ENCODE results near the gene SH2D1B. TPM values are rescaled to one million over a fixed set of nuclear protein-coding genes. Genes with fewer than 3 reads are reported as not detected.

The SH2D1B gene
- total and polyA plus RNA-seq, 4 donors = 0.17 to 0.84 (median 0.30) TPM

- DNase-seq (ENCODE audit: low spot score) = no peak
- no peaks in the 10 kb centered on the region for H3K36me3 ChIP-seq (ENCODE audit: control insufficient read depth in 4 of 4, insufficient read depth in 3 of 4, low read depth in 1 of 4, low read length in 3 of 4)
- H3K9me3 ChIP-seq (ENCODE audit: control insufficient read depth in 4 of 4, low read length in 3 of 4) = no peaks in the 10 kb centered on the region
- H3K4me1 ChIP-seq (ENCODE audit: control insufficient read depth in 4 of 4, insufficient read depth in 4 of 4, low read length in 3 of 4) = no peaks in the 10 kb centered on the region
- 82% methylated on average over 8 of the region's 8 CpGs for WGBS
- TF ChIP-seq CTCF (IDR thresholded peaks at IDR 0.05; ENCODE audit: low read depth, low read length, missing input control) (no peak), SP1 (IDR thresholded peaks at IDR 0.05) (no peak), JUND (IDR thresholded peaks at IDR 0.05) (no peak), YY1 (IDR thresholded peaks at IDR 0.05) (no peak), GABPA (IDR thresholded peaks at IDR 0.05 in 1 of 2, conservative IDR thresholded peaks at IDR 0.05 in 1 of 2) (no peak), FOXA2 (IDR thresholded peaks at IDR 0.05) (no peak), FOXA1 (IDR thresholded peaks at IDR 0.05) (no peak), HNF4A (conservative IDR thresholded peaks at IDR 0.05) (no peak), EGR1 (IDR thresholded peaks at IDR 0.05; ENCODE audit: low read depth in 2 of 2) (no peak)
- TF ChIP-seq, protein P1, sequence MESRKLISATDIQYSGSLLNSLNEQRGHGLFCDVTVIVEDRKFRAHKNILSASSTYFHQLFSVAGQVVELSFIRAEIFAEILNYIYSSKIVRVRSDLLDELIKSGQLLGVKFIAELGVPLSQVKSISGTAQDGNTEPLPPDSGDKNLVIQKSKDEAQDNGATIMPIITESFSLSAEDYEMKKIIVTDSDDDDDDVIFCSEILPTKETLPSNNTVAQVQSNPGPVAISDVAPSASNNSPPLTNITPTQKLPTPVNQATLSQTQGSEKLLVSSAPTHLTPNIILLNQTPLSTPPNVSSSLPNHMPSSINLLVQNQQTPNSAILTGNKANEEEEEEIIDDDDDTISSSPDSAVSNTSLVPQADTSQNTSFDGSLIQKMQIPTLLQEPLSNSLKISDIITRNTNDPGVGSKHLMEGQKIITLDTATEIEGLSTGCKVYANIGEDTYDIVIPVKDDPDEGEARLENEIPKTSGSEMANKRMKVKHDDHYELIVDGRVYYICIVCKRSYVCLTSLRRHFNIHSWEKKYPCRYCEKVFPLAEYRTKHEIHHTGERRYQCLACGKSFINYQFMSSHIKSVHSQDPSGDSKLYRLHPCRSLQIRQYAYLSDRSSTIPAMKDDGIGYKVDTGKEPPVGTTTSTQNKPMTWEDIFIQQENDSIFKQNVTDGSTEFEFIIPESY (IDR thresholded peaks at IDR 0.05) = no peak
- TF ChIP-seq, protein P2, sequence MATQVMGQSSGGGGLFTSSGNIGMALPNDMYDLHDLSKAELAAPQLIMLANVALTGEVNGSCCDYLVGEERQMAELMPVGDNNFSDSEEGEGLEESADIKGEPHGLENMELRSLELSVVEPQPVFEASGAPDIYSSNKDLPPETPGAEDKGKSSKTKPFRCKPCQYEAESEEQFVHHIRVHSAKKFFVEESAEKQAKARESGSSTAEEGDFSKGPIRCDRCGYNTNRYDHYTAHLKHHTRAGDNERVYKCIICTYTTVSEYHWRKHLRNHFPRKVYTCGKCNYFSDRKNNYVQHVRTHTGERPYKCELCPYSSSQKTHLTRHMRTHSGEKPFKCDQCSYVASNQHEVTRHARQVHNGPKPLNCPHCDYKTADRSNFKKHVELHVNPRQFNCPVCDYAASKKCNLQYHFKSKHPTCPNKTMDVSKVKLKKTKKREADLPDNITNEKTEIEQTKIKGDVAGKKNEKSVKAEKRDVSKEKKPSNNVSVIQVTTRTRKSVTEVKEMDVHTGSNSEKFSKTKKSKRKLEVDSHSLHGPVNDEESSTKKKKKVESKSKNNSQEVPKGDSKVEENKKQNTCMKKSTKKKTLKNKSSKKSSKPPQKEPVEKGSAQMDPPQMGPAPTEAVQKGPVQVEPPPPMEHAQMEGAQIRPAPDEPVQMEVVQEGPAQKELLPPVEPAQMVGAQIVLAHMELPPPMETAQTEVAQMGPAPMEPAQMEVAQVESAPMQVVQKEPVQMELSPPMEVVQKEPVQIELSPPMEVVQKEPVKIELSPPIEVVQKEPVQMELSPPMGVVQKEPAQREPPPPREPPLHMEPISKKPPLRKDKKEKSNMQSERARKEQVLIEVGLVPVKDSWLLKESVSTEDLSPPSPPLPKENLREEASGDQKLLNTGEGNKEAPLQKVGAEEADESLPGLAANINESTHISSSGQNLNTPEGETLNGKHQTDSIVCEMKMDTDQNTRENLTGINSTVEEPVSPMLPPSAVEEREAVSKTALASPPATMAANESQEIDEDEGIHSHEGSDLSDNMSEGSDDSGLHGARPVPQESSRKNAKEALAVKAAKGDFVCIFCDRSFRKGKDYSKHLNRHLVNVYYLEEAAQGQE (IDR thresholded peaks at IDR 0.05) = no peak
- TF ChIP-seq, protein P3, sequence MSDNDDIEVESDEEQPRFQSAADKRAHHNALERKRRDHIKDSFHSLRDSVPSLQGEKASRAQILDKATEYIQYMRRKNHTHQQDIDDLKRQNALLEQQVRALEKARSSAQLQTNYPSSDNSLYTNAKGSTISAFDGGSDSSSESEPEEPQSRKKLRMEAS (IDR thresholded peaks at IDR 0.05) = no peak
- TF ChIP-seq, protein P4, sequence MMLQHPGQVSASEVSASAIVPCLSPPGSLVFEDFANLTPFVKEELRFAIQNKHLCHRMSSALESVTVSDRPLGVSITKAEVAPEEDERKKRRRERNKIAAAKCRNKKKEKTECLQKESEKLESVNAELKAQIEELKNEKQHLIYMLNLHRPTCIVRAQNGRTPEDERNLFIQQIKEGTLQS (IDR thresholded peaks at IDR 0.05) = no peak
- no peak overlapping the region for H3K9ac ChIP-seq (ENCODE audit: low read depth in 1 of 2, low read length in 2 of 2)
- no peak overlapping the region for H3K4me3 ChIP-seq (ENCODE audit: low read depth in 1 of 3, low read length in 3 of 3)
- peaks cover 0 to 2% (median 0%) of the 10 kb centered on the region in 4 donors for H3K27me3 ChIP-seq (ENCODE audit: control insufficient read depth in 4 of 4, insufficient read depth in 4 of 4, low read length in 3 of 4)
- no peak overlapping the region for H3K27ac ChIP-seq (ENCODE audit: low read depth in 1 of 2, low read length in 2 of 2)
Measured at GRCh38 chr1:162398999-162399580, 12.8 kb downstream of the SH2D1B start.

DNA sequence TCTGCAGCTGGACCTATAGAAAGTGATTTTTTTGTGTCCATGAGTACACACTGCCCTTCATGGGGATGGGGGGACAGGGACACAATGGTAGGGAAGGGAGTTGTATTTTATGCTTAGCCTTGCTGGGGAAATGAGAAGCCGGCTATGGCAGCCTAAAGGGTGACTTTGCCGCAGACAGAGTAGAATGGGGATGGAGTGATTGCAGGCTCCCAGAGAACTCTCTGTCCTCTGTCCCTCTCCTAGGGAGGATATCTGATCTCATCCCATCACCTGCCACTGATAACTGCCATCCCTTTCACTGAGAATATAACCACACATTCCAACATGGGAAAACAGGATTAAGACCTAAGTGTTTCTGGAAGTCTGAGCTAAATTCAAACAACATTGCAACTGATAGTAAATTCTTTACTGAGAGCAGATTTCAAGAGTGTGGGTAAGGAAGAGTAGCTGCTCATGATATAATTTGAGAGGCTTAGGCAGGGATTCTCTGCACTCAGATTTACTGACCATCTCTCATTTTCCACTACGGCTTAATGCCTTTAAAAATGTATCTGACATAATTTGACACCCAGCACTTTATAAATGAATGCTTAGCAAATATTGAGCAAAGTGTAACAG lies 13.9 kb downstream of the SH2D1B start:
- peaks cover 0 to 2% (median 0%) of the 10 kb centered on the region in 4 donors for H3K27me3 ChIP-seq (ENCODE audit: control insufficient read depth in 4 of 4, insufficient read depth in 4 of 4, low read length in 3 of 4)
- TF ChIP-seq, protein P1 (IDR thresholded peaks at IDR 0.05) = no peak
- TF ChIP-seq TAF1 (conservative IDR thresholded peaks at IDR 0.05) = no peak
- TF ChIP-seq, protein P2 (IDR thresholded peaks at IDR 0.05) = no peak

More for the DNA sequence above, 13.9 kb downstream of the SH2D1B start:
- WGBS = 62% methylated on average over 3 of the region's 3 CpGs
- no peaks in the 10 kb centered on the region for H3K36me3 ChIP-seq (ENCODE audit: control insufficient read depth in 4 of 4, insufficient read depth in 3 of 4, low read depth in 1 of 4, low read length in 3 of 4)
- no peak for DNase-seq (ENCODE audit: low spot score)
- no peaks in the 10 kb centered on the region for H3K9me3 ChIP-seq (ENCODE audit: control insufficient read depth in 4 of 4, low read length in 3 of 4)
- no peak overlapping the region for H3K4me3 ChIP-seq (ENCODE audit: low read depth in 1 of 3, low read length in 3 of 3)
- no peaks in the 10 kb centered on the region for H3K4me1 ChIP-seq (ENCODE audit: control insufficient read depth in 4 of 4, insufficient read depth in 4 of 4, low read length in 3 of 4)
- no peak overlapping the region for H3K9ac ChIP-seq (ENCODE audit: low read depth in 1 of 2, low read length in 2 of 2)
- no peak overlapping the region for H3K27ac ChIP-seq (ENCODE audit: low read depth in 1 of 2, low read length in 2 of 2)
